HL-60/S4 treated with retinoic acid at 250 ng/mL for 4 days and 3 days (cell line): Measurements from ENCODE around the gene MIP.
"Not testable (repeated sequence)": the region's sequence is repeated elsewhere in the genome, so short reads cannot be mapped to it uniquely, and the experiment has no call there.

Experiments
- in situ Hi-C: fragments of 300-500 bp; cut with MboI; formaldehyde crosslinking; loops from 2 replicates; pipeline ENCODE4 v1.7.0; 2022; ENCODE audit warnings: low sequenced_read_pairs

The MIP gene

GRCh38 chr12:56411781-56412639 is 42.4 kb downstream of the MIP start:
- in situ Hi-C loops = no loop called here

DNA sequence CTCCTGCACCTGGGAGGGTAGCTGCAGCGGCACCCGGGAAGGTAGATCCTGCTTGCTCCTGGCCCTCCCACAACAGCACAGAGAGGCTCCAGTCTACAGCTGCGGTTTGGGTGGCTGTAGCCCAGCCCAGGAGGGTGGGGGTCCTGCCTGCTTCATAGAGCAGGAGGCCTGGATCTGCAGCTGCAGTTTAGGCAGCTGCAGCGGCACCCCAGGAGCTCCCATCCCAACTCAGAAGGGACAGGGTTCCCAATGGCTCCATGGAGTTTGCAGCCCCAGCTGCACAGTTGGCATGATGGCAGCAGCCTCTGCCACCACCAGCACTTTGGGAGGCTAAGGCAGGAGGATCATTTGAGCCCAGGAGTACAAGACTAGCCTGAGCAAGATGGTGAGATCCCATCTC is 43.7 kb downstream of the MIP start:
- in situ Hi-C loops = no loop called here

DNA sequence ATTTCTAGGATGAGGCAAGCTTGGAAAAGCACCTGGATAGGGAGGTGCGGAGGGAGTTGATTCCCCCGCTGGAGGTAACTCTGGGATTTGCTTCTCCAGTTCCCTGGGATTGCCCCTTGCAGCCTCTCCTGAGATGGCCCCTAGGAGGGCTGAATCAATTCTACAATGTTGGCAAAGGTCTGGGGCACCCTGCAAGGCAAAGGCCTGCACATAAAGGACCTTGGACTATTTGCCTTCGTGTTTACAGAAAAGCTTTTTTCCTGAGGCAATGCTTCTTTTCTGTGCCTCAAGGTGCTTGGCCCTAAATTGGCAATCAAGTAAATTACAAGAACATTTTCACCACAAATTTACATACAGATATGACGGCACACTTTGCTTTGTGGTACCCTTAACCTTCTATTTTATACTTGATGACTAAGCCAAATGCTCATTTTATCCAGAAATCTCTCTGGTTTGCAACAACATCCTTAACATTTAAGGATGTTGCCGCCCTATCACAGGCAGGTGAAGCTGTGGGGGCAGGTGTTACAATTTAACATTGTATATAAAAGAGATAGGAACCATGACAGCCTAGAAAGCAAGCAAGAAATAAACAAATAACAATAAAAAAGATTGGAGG is 45.5 kb downstream of the MIP start:
- in situ Hi-C loops = no loop called here

DNA sequence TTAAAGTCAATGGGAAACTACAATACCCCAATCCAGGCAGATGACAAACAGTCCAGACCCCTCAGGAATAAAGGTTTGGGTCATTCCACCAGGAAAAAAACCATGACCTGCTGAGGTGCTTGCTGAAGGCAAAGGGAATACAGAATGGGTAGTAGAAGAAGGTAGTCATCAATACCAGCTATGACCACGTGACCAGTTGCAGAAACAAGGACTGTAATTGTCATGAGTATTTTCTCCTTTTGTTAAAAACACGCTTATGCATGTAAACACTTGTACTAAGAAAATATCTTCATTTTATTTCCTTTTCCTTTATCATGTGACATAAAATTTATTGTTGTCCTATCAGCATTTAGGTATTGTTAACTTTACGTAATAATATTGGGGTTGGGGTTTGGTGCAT is 50.2 kb downstream of the MIP start:
- in situ Hi-C loops = not testable (repeated sequence)

DNA sequence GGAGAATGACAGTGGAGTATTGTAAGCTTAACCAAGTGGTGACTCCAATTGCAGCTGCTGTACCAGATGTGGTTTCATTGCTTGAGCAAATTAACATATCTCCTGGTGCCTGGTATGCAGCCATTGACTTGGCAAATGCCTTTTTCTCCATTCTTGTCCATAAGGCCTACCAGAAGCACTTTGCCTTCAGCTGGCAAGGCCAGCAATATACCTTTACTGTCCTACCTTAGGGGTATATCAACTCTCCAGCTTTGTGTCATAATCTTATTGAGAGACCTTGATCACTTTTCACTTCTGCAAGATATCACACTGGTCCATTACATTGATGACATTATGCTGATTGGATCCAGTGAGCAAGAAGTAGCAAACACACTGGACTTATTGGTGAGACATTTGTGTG is 52.8 kb downstream of the MIP start:
- in situ Hi-C loops = not testable (repeated sequence)

GRCh38 chr12:56401125-56401524 is 53.3 kb downstream of the MIP start:
- in situ Hi-C loops = not testable (repeated sequence)
